Measurements from ENCODE around the gene KCNH8. TPM values are rescaled to one million over a fixed set of nuclear protein-coding genes. Genes with fewer than 3 reads are reported as not detected.

The KCNH8 gene
- total RNA-seq, 4 donors from 2014 or later = 0.29 to 1.0 (median 0.42) TPM

DNA sequence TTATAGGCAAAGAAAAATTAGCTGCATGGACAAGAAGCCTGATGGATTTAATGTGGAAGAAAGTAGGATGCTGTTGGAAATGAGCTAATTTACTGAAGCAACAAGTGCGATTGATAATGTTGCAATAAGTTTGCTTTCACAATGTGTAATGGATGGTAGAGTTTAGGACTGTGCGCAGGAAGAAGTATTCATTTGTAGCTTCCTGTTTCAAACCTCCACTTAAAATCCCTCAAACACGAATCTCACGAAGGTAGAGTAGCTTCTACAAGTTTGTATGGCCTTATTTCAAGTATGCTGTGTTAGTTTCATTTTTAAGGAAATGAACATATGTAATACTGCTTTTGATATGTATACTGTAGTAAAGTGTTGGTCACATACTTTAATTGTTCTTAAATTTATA is 42.3 kb downstream of the KCNH8 start:
- TF ChIP-seq, protein P1, sequence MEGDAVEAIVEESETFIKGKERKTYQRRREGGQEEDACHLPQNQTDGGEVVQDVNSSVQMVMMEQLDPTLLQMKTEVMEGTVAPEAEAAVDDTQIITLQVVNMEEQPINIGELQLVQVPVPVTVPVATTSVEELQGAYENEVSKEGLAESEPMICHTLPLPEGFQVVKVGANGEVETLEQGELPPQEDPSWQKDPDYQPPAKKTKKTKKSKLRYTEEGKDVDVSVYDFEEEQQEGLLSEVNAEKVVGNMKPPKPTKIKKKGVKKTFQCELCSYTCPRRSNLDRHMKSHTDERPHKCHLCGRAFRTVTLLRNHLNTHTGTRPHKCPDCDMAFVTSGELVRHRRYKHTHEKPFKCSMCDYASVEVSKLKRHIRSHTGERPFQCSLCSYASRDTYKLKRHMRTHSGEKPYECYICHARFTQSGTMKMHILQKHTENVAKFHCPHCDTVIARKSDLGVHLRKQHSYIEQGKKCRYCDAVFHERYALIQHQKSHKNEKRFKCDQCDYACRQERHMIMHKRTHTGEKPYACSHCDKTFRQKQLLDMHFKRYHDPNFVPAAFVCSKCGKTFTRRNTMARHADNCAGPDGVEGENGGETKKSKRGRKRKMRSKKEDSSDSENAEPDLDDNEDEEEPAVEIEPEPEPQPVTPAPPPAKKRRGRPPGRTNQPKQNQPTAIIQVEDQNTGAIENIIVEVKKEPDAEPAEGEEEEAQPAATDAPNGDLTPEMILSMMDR (IDR thresholded peaks at IDR 0.05) = no peak
- no peak for TF ChIP-seq POLR2A (IDR thresholded peaks at IDR 0.05)
- 78 to 88% methylated on average over 4 of the region's 4 CpGs for WGBS, 2 donors
- intact Hi-C loops (cut with DNase I) = no loop called here
- no peaks in the 10 kb centered on the region for H3K9me3 ChIP-seq
- DNase-seq = no peak
- no peaks in the 10 kb centered on the region for H3K27me3 ChIP-seq
- H3K4me3 ChIP-seq (replicated peaks in 1 of 3) = no peak overlapping the region
- no peaks in the 10 kb centered on the region for H3K4me1 ChIP-seq
- H3K27ac ChIP-seq = no peak overlapping the region
- H3K36me3 ChIP-seq = no peaks in the 10 kb centered on the region

- H3K27ac ChIP-seq = no peak overlapping the region
- H3K36me3 ChIP-seq = no peaks in the 10 kb centered on the region
- DNase-seq = no peak
- 82 to 88% methylated on average over 2 of the region's 2 CpGs for WGBS, 2 donors
- no peaks in the 10 kb centered on the region for H3K27me3 ChIP-seq
- no peak overlapping the region for H3K4me3 ChIP-seq (replicated peaks in 1 of 3)
- H3K4me1 ChIP-seq = no peaks in the 10 kb centered on the region
- TF ChIP-seq, protein P1 (IDR thresholded peaks at IDR 0.05) = no peak
- TF ChIP-seq POLR2A (IDR thresholded peaks at IDR 0.05) = no peak
- H3K9me3 ChIP-seq = no peaks in the 10 kb centered on the region
- intact Hi-C loops (cut with DNase I) = no loop called here
These were observed 50.8 kb downstream of the KCNH8 start for GRCh38 chr3:19199131-19199530.

- H3K27me3 ChIP-seq = no peaks in the 10 kb centered on the region
- DNase-seq = no peak
- H3K36me3 ChIP-seq = no peaks in the 10 kb centered on the region
- no peaks in the 10 kb centered on the region for H3K9me3 ChIP-seq
- TF ChIP-seq, protein P1 (IDR thresholded peaks at IDR 0.05) = no peak
- no peak for TF ChIP-seq POLR2A (IDR thresholded peaks at IDR 0.05)
- no peak overlapping the region for H3K27ac ChIP-seq
- H3K4me1 ChIP-seq = no peaks in the 10 kb centered on the region
- intact Hi-C loops (cut with DNase I) = no loop called here
- H3K4me3 ChIP-seq (replicated peaks in 1 of 3) = no peak overlapping the region
- 81 to 85% methylated on average over 2 of the region's 2 CpGs for WGBS, 2 donors
These were observed 54.0 kb downstream of the KCNH8 start for GRCh38 chr3:19202303-19202702.

DNA sequence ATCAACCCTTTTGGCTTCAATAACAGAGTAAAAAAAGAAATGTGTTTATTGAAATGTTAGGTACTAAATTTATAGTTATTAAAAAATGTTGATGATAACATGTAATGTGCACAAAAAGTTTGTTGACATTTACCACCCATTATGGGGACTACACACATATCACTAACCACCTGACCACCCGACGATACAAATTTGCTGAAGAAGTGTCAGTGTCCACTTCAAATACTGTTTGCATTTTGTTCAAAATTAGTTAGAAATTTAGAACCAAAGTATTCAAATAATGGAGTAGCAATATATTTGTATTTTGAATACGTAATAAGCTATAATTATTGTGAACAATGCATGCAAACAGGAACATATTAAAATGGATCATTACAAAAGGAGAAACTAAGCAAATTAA is 54.4 kb downstream of the KCNH8 start:
- no peak overlapping the region for H3K27ac ChIP-seq
- no peaks in the 10 kb centered on the region for H3K9me3 ChIP-seq
- no peaks in the 10 kb centered on the region for H3K27me3 ChIP-seq
- no peaks in the 10 kb centered on the region for H3K4me1 ChIP-seq
- intact Hi-C loops (cut with DNase I) = no loop called here
- no peak for TF ChIP-seq POLR2A (IDR thresholded peaks at IDR 0.05)
- TF ChIP-seq, protein P1 (IDR thresholded peaks at IDR 0.05) = no peak
- no peak overlapping the region for H3K4me3 ChIP-seq (replicated peaks in 1 of 3)
- H3K36me3 ChIP-seq = no peaks in the 10 kb centered on the region
- DNase-seq = no peak
- 91 to 92% methylated on average over 3 of the region's 3 CpGs for WGBS, 2 donors

DNA sequence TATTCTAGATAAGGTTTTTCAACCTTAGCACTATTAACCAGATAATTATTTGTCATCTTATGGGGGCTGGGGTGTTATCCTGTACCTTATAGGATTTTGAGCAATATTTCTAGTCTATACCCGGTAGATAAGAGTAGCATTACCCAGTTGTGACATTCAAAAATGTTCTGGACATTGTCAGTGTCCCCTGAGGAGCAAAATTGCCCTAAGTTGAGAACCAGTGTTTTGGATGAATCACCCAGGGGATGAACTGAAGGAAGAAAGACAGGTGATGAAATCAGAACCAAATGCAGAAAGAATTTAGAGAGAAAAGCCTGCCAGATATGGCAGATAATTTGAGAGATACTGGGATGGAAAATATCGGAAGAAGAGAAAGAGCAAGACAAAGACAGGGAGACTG is 58.2 kb downstream of the KCNH8 start:
- DNase-seq = no peak
- Histone ChIP-seq H3K27me3 (no peaks in the 10 kb centered on the region), H3K4me1 (no peaks in the 10 kb centered on the region), H3K27ac (no peak overlapping the region), H3K36me3 (no peaks in the 10 kb centered on the region), H3K4me3 (replicated peaks in 1 of 3) (no peak overlapping the region), H3K9me3 (no peaks in the 10 kb centered on the region)
- WGBS, 2 donors = 79 to 88% methylated on average over 2 of the region's 2 CpGs
- intact Hi-C loops (cut with DNase I) = no loop called here
- TF ChIP-seq, protein P1 (IDR thresholded peaks at IDR 0.05) = no peak
- TF ChIP-seq POLR2A (IDR thresholded peaks at IDR 0.05) = no peak
